Neural cell (in vitro differentiated cells): ENCODE measurements around the gene PHF5A.

ENCODE experiments used
- CTCF ChIP-seq: fragments of 450-650 bp; IDR thresholded peaks from 2 replicates; pipeline ENCODE4 v1.5.1; 2014; ENCODE audit warnings: antibody characterized with exemption, mild to moderate bottlenecking, moderate library complexity; ENCODE audit not compliant: poor library complexity, severe bottlenecking
- EZH2 ChIP-seq: fragments of 200-600, 300-800 bp; shearing (Covaris generic), sonication (generic); IDR thresholded peaks from 2 replicates; pipeline ENCODE4 v1.6.1; 2014; ENCODE audit warnings: antibody characterized with exemption, low read length, borderline replicate concordance, mild to moderate bottlenecking; ENCODE audit not compliant: insufficient read depth, poor library complexity, severe bottlenecking
- MXI1 ChIP-seq: fragments of 450-650 bp; conservative IDR thresholded peaks from 2 replicates; pipeline ENCODE4 v1.6.1; 2014; ENCODE audit warnings: antibody characterized with exemption, mild to moderate bottlenecking; ENCODE audit not compliant: poor library complexity, severe bottlenecking
- RAD21 ChIP-seq: fragments of 450-650 bp; conservative IDR thresholded peaks from 2 replicates; pipeline ENCODE4 v1.6.1; 2014; ENCODE audit warnings: antibody characterized with exemption, mild to moderate bottlenecking, moderate library complexity
- REST ChIP-seq: IDR thresholded peaks from 2 replicates; pipeline ENCODE4 v1.6.1; 2012; ENCODE audit warnings: borderline replicate concordance
- TAF1 ChIP-seq: IDR thresholded peaks from 2 replicates; pipeline ENCODE4 v1.6.1; 2012; ENCODE audit warnings: low read depth

- TF ChIP-seq CTCF = no peak
- TF ChIP-seq MXI1 = no peak
- TF ChIP-seq REST = no peak
- no peak for TF ChIP-seq RAD21
- no peak for TF ChIP-seq EZH2
- TF ChIP-seq TAF1 = no peak
Observed at GRCh38 chr22:41470886-41471285, 2.4 kb upstream of the PHF5A start.
